HepG2 (cell line): ENCODE results near the gene SYNE1. TPM values are rescaled to one million over a fixed set of nuclear protein-coding genes. Genes with fewer than 3 reads are reported as not detected.

Experiments
- ATAC-seq: fragments of 200-7000 bp; cut with Tn5 transposase; 3 replicates; pipeline ENCODE4 v1.9.1; 2020; ENCODE audit warnings: mild to moderate bottlenecking, moderate library complexity
- BruUV-seq: library from RNA; stranded (reverse); fragments of 400-500 nt; replicated peaks from 2 replicates; lab custom pipeline; 2021; lab: Mats Ljungman, UMichigan
- CTCF ChIA-PET: fragments of 300-600 bp; formaldehyde crosslinking; extraction: SDS; loops from one replicate; lab custom pipeline; 2021; ENCODE audit warnings: low total read pairs, inconsistent platforms, low intra/inter-chr PET ratio; lab: Yijun Ruan, JAX
- POLR2A ChIA-PET: fragments of 350-600 bp; sonication (Branson Sonifier 250); formaldehyde crosslinking; loops from one replicate; lab custom pipeline; 2020; ENCODE audit warnings: antibody characterized with exemption, inconsistent platforms; lab: Yijun Ruan, JAX
- DNase-seq: peaks from one replicate; pipeline ENCODE4 v3.0.0-alpha.2; 2015; ENCODE audit warnings: low spot score
- FAIRE-seq: peaks from 3 replicates; lab custom pipeline; 2011; peaks lifted over from hg19 to GRCh38; lab: Jason Lieb, UNC
- H2AFZ ChIP-seq: one replicate; pipeline ENCODE4 v1.6.1; 2011; ENCODE audit warnings: low read length, inconsistent platforms
- H3K27ac ChIP-seq: fragments of 300-600 bp; 3 replicates; pipeline ENCODE4 v1.8.0; 2011; ENCODE audit warnings: mixed run types, mild to moderate bottlenecking, mixed read lengths, low read length, inconsistent platforms; ENCODE audit not compliant: insufficient read depth; ENCODE audit errors: extremely low read length
- H3K27me3 ChIP-seq, 2 experiments: fragments of 200-600 bp in 1 of 2; 2 replicates in 1 of 2; 3 replicates in 1 of 2; pipeline versions ENCODE4 v1.6.0 to v1.8.0; 2011; ENCODE audit warnings: low read length in 2 of 2, mild to moderate bottlenecking in 2 of 2, moderate library complexity in 2 of 2, inconsistent platforms in 1 of 2; ENCODE audit not compliant: insufficient read depth in 2 of 2, control insufficient read depth in 1 of 2
- H3K36me3 ChIP-seq, 2 experiments: fragments of 200-600 bp in 1 of 2; replicated peaks in 1 of 2; 2 replicates in 1 of 2; 3 replicates in 1 of 2; pipeline versions ENCODE4 v1.5.1 to v1.8.0; 2011; ENCODE audit warnings: low read length in 2 of 2, inconsistent platforms in 1 of 2; ENCODE audit not compliant: insufficient read depth in 2 of 2, control insufficient read depth in 1 of 2
- H3K4me1 ChIP-seq: 2 replicates; pipeline ENCODE4 v1.5.1; 2012; ENCODE audit warnings: low read length, inconsistent platforms; ENCODE audit not compliant: insufficient read depth
- H3K4me2 ChIP-seq: 2 replicates; pipeline ENCODE4 v1.6.0; 2011; ENCODE audit warnings: low read depth, low read length, inconsistent platforms
- H3K4me3 ChIP-seq, 3 experiments: fragments of 200-600 bp in 1 of 3; sonication (generic), shearing (Covaris generic) in 1 of 3; replicated peaks in 1 of 3; 2 replicates each; pipeline ENCODE4 v1.5.1; 2011 to 2016; ENCODE audit warnings: low read length in 3 of 3, inconsistent platforms in 2 of 3, low read depth in 2 of 3, mild to moderate bottlenecking in 2 of 3, control low read depth in 1 of 3, mixed read lengths in 1 of 3; ENCODE audit not compliant: insufficient read depth in 1 of 3
- H3K79me2 ChIP-seq: one replicate; pipeline ENCODE4 v1.6.1; 2011; ENCODE audit warnings: low read length, inconsistent platforms; ENCODE audit not compliant: insufficient read depth
- H3K9ac ChIP-seq: 2 replicates; pipeline ENCODE4 v1.6.0; 2011; ENCODE audit warnings: mild to moderate bottlenecking, low read depth, low read length, inconsistent platforms; ENCODE audit not compliant: insufficient read depth
- H3K9me3 ChIP-seq: 2 replicates; pipeline ENCODE4 v1.5.1; 2012; ENCODE audit warnings: mild to moderate bottlenecking, low read length
- H4K20me1 ChIP-seq: 2 replicates; pipeline ENCODE4 v1.6.0; 2011; ENCODE audit warnings: inconsistent platforms, mild to moderate bottlenecking, low read length, moderate library complexity; ENCODE audit not compliant: insufficient read depth
- ATAD3A ChIP-seq: sonication (generic); formaldehyde crosslinking; IDR thresholded peaks from 2 replicates; pipeline ENCODE4 v1.4.0; 2020; ENCODE audit warnings: missing genetic modification reagents
- FUBP1 ChIP-seq: sonication (generic); formaldehyde crosslinking; IDR thresholded peaks from 2 replicates; pipeline ENCODE4 v1.5.1; 2020; ENCODE audit warnings: missing genetic modification reagents, mild to moderate bottlenecking, borderline replicate concordance
- LRRFIP1 ChIP-seq: sonication (generic); formaldehyde crosslinking; conservative IDR thresholded peaks from 2 replicates; pipeline ENCODE4 v1.4.0; 2020; ENCODE audit warnings: missing genetic modification reagents
- MAFG ChIP-seq: sonication (generic); formaldehyde crosslinking; IDR thresholded peaks from 2 replicates; pipeline ENCODE4 v1.5.1; 2020; ENCODE audit warnings: mild to moderate bottlenecking, missing genetic modification reagents
- NFIC ChIP-seq: IDR thresholded peaks from 2 replicates; pipeline ENCODE4 v1.6.1; 2012; ENCODE audit warnings: mild to moderate bottlenecking, low read length, inconsistent platforms
- PBX2 ChIP-seq: IDR thresholded peaks from 2 replicates; pipeline ENCODE4 v1.6.1; 2016; ENCODE audit warnings: control low read depth
- REXO4 ChIP-seq: sonication (generic); formaldehyde crosslinking; IDR thresholded peaks from 2 replicates; pipeline ENCODE4 v1.8.0; 2022; ENCODE audit warnings: missing genetic modification reagents, mild to moderate bottlenecking, borderline replicate concordance
- STAT6 ChIP-seq: sonication (generic); formaldehyde crosslinking; IDR thresholded peaks from 2 replicates; pipeline ENCODE4 v1.4.0; 2020; ENCODE audit warnings: missing genetic modification reagents, mild to moderate bottlenecking, borderline replicate concordance
- ZKSCAN1 ChIP-seq: fragments of 150-350 bp; IDR thresholded peaks from 2 replicates; pipeline ENCODE4 v1.6.1; 2014; ENCODE audit warnings: low read length
- ZNF446 ChIP-seq: sonication (generic); formaldehyde crosslinking; IDR thresholded peaks from 2 replicates; pipeline ENCODE4 v1.5.0; 2020; ENCODE audit warnings: mild to moderate bottlenecking, missing genetic modification reagents
- WGBS: methylation state at CpG from one replicate; pipeline ENCODE4 v1.1.6; 2017; ENCODE audit warnings: low lambda C conversion rate; 5-methylcytosine and 5-hydroxymethylcytosine counted together
- in situ Hi-C: cut with HindIII; loops from 2 replicates; pipeline ENCODE4 v1.10.0; 2017; ENCODE audit warnings: low pct_unique_long_range_greater_than_20kb; ENCODE audit not compliant: extremely low pct_ligation_motif_present
- intact Hi-C: fragments of 100-400 bp; cut with micrococcal nuclease; formaldehyde crosslinking; loops from one replicate; pipeline ENCODE4 v1.10.0; 2022; ENCODE audit not compliant: unreplicated experiment
- polyA plus RNA-seq, 8 experiments: library from polyadenylated mRNA; depleted of rRNA in 3 of 8; stranded (reverse) in 7 of 8; unstranded in 1 of 8; fragments of >200 nt; fragmentation: Illumina TruSeq in 4 of 8; extraction: Trizol in 4 of 8; gene quantifications; 2 replicates each; pipeline versions ENCODE4 v1.2.1 to v1.2.3, GENCODE V29; 2011 to 2016; ENCODE audit warnings: low read depth in 4 of 8, missing spikeins in 1 of 8, mixed read lengths in 1 of 8; ENCODE audit not compliant: insufficient read depth in 1 of 8
- total RNA-seq, 5 experiments: library from RNA; depleted of rRNA; stranded (reverse); fragments of >200 nt; fragmentation: Illumina TruSeq; extraction: Trizol; gene quantifications; 2 replicates each; pipeline ENCODE4 v1.2.3, GENCODE V29; 2016; ENCODE audit warnings: low read depth in 1 of 5

SYNE1 gene
- total and polyA plus RNA-seq, 2 of the 13 experiments (the other 11 are each of a cell fraction or from before 2014, with no cell fraction given): 5.5 to 15.9 TPM

GRCh38 chr6:152310371-152310954 is 326.7 kb downstream of the SYNE1 start (continued):
- TF ChIP-seq LRRFIP1 (no peak), FUBP1 (no peak), REXO4 (CRISPR knock-in tag) (no peak), NFIC (no peak), MAFG (CRISPR knock-in tag) (no peak)

GRCh38 chr6:152309648-152310047 is 327.5 kb downstream of the SYNE1 start:
- Histone ChIP-seq H3K79me2 (no peaks in the 10 kb centered on the region), H4K20me1 (no peaks in the 10 kb centered on the region), H3K36me3 (no peaks in the 10 kb centered on the region), H3K4me2 (no peak overlapping the region), H3K27me3 (no peaks in the 10 kb centered on the region), H3K9ac (no peak overlapping the region), H3K27ac (no peak overlapping the region), H2AFZ (no peak overlapping the region), H3K9me3 (no peaks in the 10 kb centered on the region), H3K4me1 (peaks cover 36% of the 10 kb centered on the region), H3K4me3 (no peak overlapping the region)
- ATAC-seq: no peak
- 91% methylated on average over 6 of the region's 6 CpGs for WGBS
- ChIA-PET CTCF (no interaction called here), POLR2A (no interaction called here)
- in situ Hi-C loops: no loop called here
- intact Hi-C loops: no loop called here
- DNase-seq: no peak
- BruUV-seq: no TSS peak
- FAIRE-seq: no peak
- TF ChIP-seq ZNF446 (CRISPR knock-in tag) (no peak), ATAD3A (no peak), ZKSCAN1 (no peak), FUBP1 (no peak), PBX2 (CRISPR knock-in tag) (no peak), STAT6 (no peak)
